PC-9 (cell line): ENCODE data around the gene AGAP1. TPM values are rescaled to one million over a fixed set of nuclear protein-coding genes. Genes with fewer than 3 reads are reported as not detected.

Experiments
- BruUV-seq: library from RNA; stranded (reverse); fragments of 400-500 nt; replicated peaks from 2 replicates; lab custom pipeline; 2021; lab: Mats Ljungman, UMichigan
- CTCF ChIA-PET: fragments of 300-600 bp; sonication (Branson Sonifier 250); formaldehyde crosslinking; loops from one replicate; lab custom pipeline; 2022; ENCODE audit warnings: antibody characterized with exemption; lab: Charles Lee
- POLR2A ChIA-PET: fragments of 300-600 bp; sonication (Branson Sonifier 250); formaldehyde crosslinking; loops from one replicate; lab custom pipeline; 2022; ENCODE audit warnings: antibody characterized with exemption; ENCODE audit not compliant: unreplicated experiment; lab: Charles Lee
- DNase-seq, 2 experiments: peaks; one replicate each; pipeline versions ENCODE4 v3.0.0 to v3.0.0-alpha.2; 2015 to 2022; ENCODE audit warnings: mixed read lengths in 1 of 2
- H2AFZ ChIP-seq: fragments of 200-600 bp; sonication (generic); 2 replicates; pipeline ENCODE4 v1.8.1; 2017; ENCODE audit warnings: antibody characterized with exemption
- H3F3A ChIP-seq: fragments of 200-600 bp; sonication (generic); 2 replicates; pipeline ENCODE4 v1.8.1; 2017; ENCODE audit warnings: antibody characterized with exemption, mild to moderate bottlenecking, low read depth; ENCODE audit not compliant: insufficient read depth
- H3K27ac ChIP-seq: fragments of 200-600 bp; sonication (generic); 2 replicates; pipeline ENCODE4 v1.6.1; 2016; ENCODE audit warnings: mixed run types
- H3K27me3 ChIP-seq: fragments of 200-600 bp; sonication (generic); 2 replicates; pipeline ENCODE4 v1.6.1; 2016; ENCODE audit warnings: low read depth, mixed run types; ENCODE audit not compliant: insufficient read depth
- H3K36me3 ChIP-seq: fragments of 200-600 bp; sonication (generic); 2 replicates; pipeline ENCODE4 v1.6.1; 2016; ENCODE audit warnings: low read depth, mixed run types
- H3K4me1 ChIP-seq: fragments of 200-600 bp; sonication (generic); replicated peaks from 2 replicates; pipeline ENCODE4 v1.6.1; 2016; ENCODE audit warnings: mixed run types; ENCODE audit not compliant: insufficient read depth
- H3K4me2 ChIP-seq: fragments of 200-600 bp; sonication (generic); 2 replicates; pipeline ENCODE4 v1.6.1; 2017; ENCODE audit warnings: mixed run types
- H3K4me3 ChIP-seq: fragments of 200-600 bp; sonication (generic); 2 replicates; pipeline ENCODE4 v1.6.1; 2016; ENCODE audit warnings: mixed run types
- H3K79me2 ChIP-seq: fragments of 200-600 bp; sonication (generic); 2 replicates; pipeline ENCODE4 v1.6.1; 2017; ENCODE audit warnings: low read depth, mixed run types
- H3K9me2 ChIP-seq: fragments of 200-600 bp; sonication (generic); 2 replicates; pipeline ENCODE4 v1.8.1; 2017; ENCODE audit warnings: mild to moderate bottlenecking; ENCODE audit not compliant: insufficient read depth
- H3K9me3 ChIP-seq: fragments of 200-600 bp; sonication (generic); 2 replicates; pipeline ENCODE4 v1.8.1; 2016; ENCODE audit warnings: low read depth; ENCODE audit not compliant: insufficient read depth
- H4K20me1 ChIP-seq: fragments of 200-600 bp; sonication (generic); 2 replicates; pipeline ENCODE4 v1.8.1; 2017; ENCODE audit not compliant: insufficient read depth
- EZH2 ChIP-seq: fragments of 200-600 bp; sonication (generic); IDR thresholded peaks from 2 replicates; pipeline ENCODE4 v1.8.0; 2017; ENCODE audit warnings: antibody characterized with exemption, low read depth
- intact Hi-C: fragments of 100-400 bp; cut with micrococcal nuclease; formaldehyde crosslinking; loops from one replicate; pipeline ENCODE4 v1.10.0; 2022; ENCODE audit not compliant: unreplicated experiment
- total RNA-seq: library from RNA; stranded (reverse); gene quantifications from 2 replicates; pipeline ENCODE4 v1.2.3, GENCODE V29; 2021
- TF ChIP-seq, protein P1 (sequence below): fragments of 200-600 bp; sonication (generic); conservative IDR thresholded peaks from 2 replicates; pipeline ENCODE4 v1.6.1; 2017; ENCODE audit warnings: mixed run types, antibody characterized with exemption, mild to moderate bottlenecking, moderate library complexity

The AGAP1 gene
- total RNA-seq, 1 experiment from 2014 or later: 91.4 TPM

DNA sequence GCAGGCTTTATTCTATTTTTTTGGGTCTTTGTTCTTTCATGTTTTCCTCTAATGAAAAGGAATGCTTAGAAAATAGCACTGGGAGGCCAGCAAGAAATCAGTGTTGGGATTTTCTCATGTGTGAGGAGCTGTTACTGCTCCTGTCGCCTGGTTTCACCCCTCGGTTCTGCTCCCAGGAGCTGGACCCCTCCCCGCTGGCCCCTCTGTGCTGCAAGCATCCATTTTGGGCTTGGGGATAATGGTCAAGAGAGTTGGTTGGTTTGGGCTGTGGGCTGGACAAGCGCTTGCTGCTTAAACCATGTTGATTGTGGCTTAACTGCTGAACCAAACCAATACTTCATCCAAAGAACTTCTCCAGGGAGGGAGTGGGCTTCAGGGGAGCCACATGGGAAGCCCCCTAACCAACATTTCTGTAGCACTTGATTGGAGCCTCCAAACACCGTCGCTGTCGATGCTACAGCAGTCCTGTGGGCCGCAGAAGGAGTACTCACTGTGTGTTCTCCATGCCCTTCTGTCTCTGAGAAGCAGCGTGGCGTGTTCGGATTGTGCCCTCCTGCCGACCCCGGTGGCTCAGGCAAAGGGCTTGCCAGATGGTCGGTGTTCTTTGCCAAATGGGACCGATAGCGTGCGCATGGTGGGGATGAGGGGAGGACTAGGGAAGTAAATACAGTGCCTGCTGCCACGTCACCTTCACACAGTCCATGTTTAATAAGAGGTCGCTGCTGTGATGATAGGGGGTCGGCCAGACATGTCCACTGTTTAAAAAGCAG is 40.0 kb downstream of the AGAP1 start:
- Histone ChIP-seq H3K4me3 (no peak overlapping the region), H3K4me1 (no peaks in the 10 kb centered on the region), H3K9me3 (no peaks in the 10 kb centered on the region), H3K79me2 (peaks cover 96% of the 10 kb centered on the region), H2AFZ (no peak overlapping the region), H3K27ac (no peak overlapping the region), H3K4me2 (no peak overlapping the region), H3K36me3 (no peaks in the 10 kb centered on the region), H3K27me3 (no peaks in the 10 kb centered on the region), H3F3A (peaks cover 9% of the 10 kb centered on the region; the same call in 1 of the 2 replicates), H3K9me2 (no peaks in the 10 kb centered on the region), H4K20me1 (peaks cover 71% of the 10 kb centered on the region)
- no peak for TF ChIP-seq EZH2
- TF ChIP-seq, protein P1, sequence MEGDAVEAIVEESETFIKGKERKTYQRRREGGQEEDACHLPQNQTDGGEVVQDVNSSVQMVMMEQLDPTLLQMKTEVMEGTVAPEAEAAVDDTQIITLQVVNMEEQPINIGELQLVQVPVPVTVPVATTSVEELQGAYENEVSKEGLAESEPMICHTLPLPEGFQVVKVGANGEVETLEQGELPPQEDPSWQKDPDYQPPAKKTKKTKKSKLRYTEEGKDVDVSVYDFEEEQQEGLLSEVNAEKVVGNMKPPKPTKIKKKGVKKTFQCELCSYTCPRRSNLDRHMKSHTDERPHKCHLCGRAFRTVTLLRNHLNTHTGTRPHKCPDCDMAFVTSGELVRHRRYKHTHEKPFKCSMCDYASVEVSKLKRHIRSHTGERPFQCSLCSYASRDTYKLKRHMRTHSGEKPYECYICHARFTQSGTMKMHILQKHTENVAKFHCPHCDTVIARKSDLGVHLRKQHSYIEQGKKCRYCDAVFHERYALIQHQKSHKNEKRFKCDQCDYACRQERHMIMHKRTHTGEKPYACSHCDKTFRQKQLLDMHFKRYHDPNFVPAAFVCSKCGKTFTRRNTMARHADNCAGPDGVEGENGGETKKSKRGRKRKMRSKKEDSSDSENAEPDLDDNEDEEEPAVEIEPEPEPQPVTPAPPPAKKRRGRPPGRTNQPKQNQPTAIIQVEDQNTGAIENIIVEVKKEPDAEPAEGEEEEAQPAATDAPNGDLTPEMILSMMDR: no peak
- no TSS peak for BruUV-seq
- intact Hi-C loops: no loop called here
- ChIA-PET CTCF (no interaction called here), POLR2A (no interaction called here)
- no peak for DNase-seq

DNA sequence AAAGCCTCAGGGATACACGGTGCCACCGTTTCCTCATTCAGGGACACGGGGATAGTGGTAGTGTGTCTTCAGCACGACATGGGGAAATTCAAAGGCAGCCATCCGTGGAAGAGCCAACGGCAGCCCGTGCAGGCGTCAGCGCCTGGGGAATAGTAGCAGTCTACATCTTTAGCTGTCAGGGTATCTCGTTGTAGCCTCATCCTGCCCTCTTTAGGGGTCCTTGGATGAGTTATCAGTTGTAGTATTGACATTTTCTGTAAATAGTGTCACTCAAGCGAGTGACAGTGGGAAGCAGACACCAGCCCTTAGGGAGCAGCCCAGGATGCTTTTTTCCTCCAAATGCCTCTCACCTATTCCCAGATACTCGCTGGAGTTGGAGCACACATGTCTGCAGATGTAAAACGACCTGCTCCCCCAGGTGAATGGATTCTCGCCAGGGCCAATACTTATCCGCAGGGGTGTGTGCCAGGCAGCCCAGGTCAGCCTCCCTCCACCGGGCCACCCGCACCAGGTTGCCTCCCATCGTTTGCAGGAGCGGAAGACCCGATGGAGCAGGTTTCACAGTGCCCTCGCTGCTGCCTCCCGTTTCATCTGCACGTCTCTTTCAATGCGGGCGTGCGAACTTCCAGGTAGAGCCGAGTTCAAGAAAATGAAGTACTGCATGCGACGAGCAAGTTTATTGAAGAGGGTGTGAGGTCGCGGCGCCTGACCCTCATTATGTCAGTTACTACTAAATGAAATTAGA is 41.0 kb downstream of the AGAP1 start:
- Histone ChIP-seq H3K4me1 (no peaks in the 10 kb centered on the region), H2AFZ (no peak overlapping the region), H3K27ac (no peak overlapping the region), H3F3A (peaks cover 9% of the 10 kb centered on the region; the same call in 1 of the 2 replicates), H3K9me3 (no peaks in the 10 kb centered on the region), H3K4me3 (no peak overlapping the region), H3K4me2 (no peak overlapping the region), H3K27me3 (no peaks in the 10 kb centered on the region), H3K36me3 (no peaks in the 10 kb centered on the region), H4K20me1 (peaks cover 75% of the 10 kb centered on the region), H3K9me2 (no peaks in the 10 kb centered on the region), H3K79me2 (peaks cover 96% of the 10 kb centered on the region)
- CTCF ChIA-PET: no interaction called here
- no peak for TF ChIP-seq EZH2
- TF ChIP-seq, protein P1: no peak
- DNase-seq: no peak
- BruUV-seq: no TSS peak
- intact Hi-C loops: no loop called here
- POLR2A ChIA-PET: no interaction called here

DNA sequence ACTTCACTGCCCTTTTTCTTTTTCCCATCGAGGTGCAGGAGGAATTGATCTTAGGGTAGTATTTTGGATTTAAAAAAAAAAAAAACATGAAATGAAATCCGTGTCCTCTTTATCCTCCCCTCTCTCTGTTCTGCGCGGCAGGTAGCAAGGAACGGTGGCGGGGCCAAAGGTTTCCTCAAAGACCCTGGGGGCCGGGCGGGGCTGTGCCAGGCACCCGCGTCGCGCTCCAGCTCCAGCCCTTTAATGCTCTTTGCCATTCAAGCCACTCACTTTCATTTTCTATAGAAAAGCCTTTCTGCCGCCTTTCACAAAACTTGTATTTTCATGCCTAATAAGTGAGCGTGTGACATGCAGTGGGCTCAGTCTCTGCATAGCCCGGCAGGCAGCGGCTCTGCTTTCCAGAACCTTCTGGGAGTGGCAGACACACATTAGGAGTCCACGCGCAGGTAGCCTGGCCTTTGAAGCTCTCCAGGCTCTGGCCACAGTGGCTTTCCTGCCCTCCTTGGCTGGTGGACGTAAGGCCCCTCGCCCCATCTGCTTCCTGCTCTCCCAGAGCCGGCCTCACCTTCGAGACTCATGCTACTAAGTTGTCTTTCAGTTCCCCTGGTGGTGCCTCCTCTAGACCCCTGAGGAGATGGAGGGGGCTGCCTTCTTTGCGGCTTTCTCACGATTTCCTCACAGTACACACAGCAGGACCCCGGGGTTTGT is 41.7 kb downstream of the AGAP1 start:
- no peaks in the 10 kb centered on the region for H3K27me3 ChIP-seq
- no peaks in the 10 kb centered on the region for H3K4me1 ChIP-seq
- no peaks in the 10 kb centered on the region for H3K9me3 ChIP-seq
- no TSS peak for BruUV-seq
- CTCF ChIA-PET: no interaction called here
- H3K9me2 ChIP-seq: no peaks in the 10 kb centered on the region
- no peaks in the 10 kb centered on the region for H3K36me3 ChIP-seq
- H3K4me2 ChIP-seq: no peak overlapping the region
- POLR2A ChIA-PET: no interaction called here
- H3K4me3 ChIP-seq: no peak overlapping the region
- no peak overlapping the region for H3K27ac ChIP-seq
- H3F3A ChIP-seq: peaks cover 9% of the 10 kb centered on the region; the same call in 1 of the 2 replicates
- intact Hi-C loops: no loop called here
- H3K79me2 ChIP-seq: peaks cover 96% of the 10 kb centered on the region
- TF ChIP-seq, protein P1: no peak
- TF ChIP-seq EZH2: no peak
- DNase-seq: no peak
- H2AFZ ChIP-seq: no peak overlapping the region
- H4K20me1 ChIP-seq: peaks cover 67% of the 10 kb centered on the region
